HG03139 (cell line): ENCODE measurements around the gene PKP1.

ENCODE experiments used
- ATAC-seq: cut with Tn5 transposase; IDR thresholded peaks from one replicate; pipeline ENCODE4 v1.9.1; 2021; ENCODE audit not compliant: unreplicated experiment

PKP1 gene

GRCh38 chr1:201327687-201328240, 44.5 kb downstream of the PKP1 start:
- no peak for ATAC-seq

- ATAC-seq: no peak
These were observed 45.3 kb downstream of the PKP1 start for GRCh38 chr1:201328576-201328975.

- no peak for ATAC-seq
These were observed 46.0 kb downstream of the PKP1 start for GRCh38 chr1:201329286-201329685.

- no peak for ATAC-seq
These were observed 46.5 kb downstream of the PKP1 start for GRCh38 chr1:201329801-201330200.

- ATAC-seq: no peak
These were observed 47.2 kb downstream of the PKP1 start for GRCh38 chr1:201330541-201330940.

GRCh38 chr1:201331166-201331565, 47.9 kb downstream of the PKP1 start:
- ATAC-seq: no peak

- ATAC-seq: no peak
These were observed 48.7 kb downstream of the PKP1 start for GRCh38 chr1:201332021-201332420.

GRCh38 chr1:201332616-201333335, 49.5 kb downstream of the PKP1 start:
- no peak for ATAC-seq

GRCh38 chr1:201334325-201335173, 51.2 kb downstream of the PKP1 start:
- ATAC-seq: no peak

- ATAC-seq: no peak
These were observed 52.0 kb downstream of the PKP1 start for GRCh38 chr1:201335174-201335870.

GRCh38 chr1:201335901-201336300, 52.6 kb downstream of the PKP1 start:
- ATAC-seq: no peak

- ATAC-seq: no peak
These were observed 53.6 kb downstream of the PKP1 start for GRCh38 chr1:201336711-201337450.

GRCh38 chr1:201341377-201341776, 58.1 kb downstream of the PKP1 start:
- ATAC-seq: no peak

- no peak for ATAC-seq
These were observed 61.1 kb downstream of the PKP1 start for GRCh38 chr1:201344206-201345080.

- ATAC-seq: no peak
These were observed 61.7 kb downstream of the PKP1 start for GRCh38 chr1:201345081-201345355.

GRCh38 chr1:201346337-201346939, 63.1 kb downstream of the PKP1 start:
- no peak for ATAC-seq

- ATAC-seq: no peak
These were observed 63.7 kb downstream of the PKP1 start for GRCh38 chr1:201346987-201347386.

GRCh38 chr1:201347498-201348210, 64.3 kb downstream of the PKP1 start:
- ATAC-seq: no peak

- ATAC-seq: no peak
These were observed 64.9 kb downstream of the PKP1 start for GRCh38 chr1:201348211-201348566.
